ENCODE results near the gene SAFB2.
"Not testable (repeated sequence)": the region's sequence is repeated elsewhere in the genome, so short reads cannot be mapped to it uniquely, and the experiment has no call there.

SAFB2 gene

GRCh38 chr19:5632241-5632612, 9.7 kb upstream of the SAFB2 start:
- no peak for DNase-seq

GRCh38 chr19:5631567-5632240, 9.1 kb upstream of the SAFB2 start:
- no peak for DNase-seq

GRCh38 chr19:5628919-5629481, 6.4 kb upstream of the SAFB2 start:
- DNase-seq, result no peak

GRCh38 chr19:5628461-5628860, 5.9 kb upstream of the SAFB2 start:
- no peak for DNase-seq

- peak; percentile 67 for DNase-seq
Measured at GRCh38 chr19:5627395-5627904, 4.9 kb upstream of the SAFB2 start.

GRCh38 chr19:5625641-5626040, 3.1 kb upstream of the SAFB2 start:
- no peak for DNase-seq

GRCh38 chr19:5624741-5625278, 2.2 kb upstream of the SAFB2 start:
- no peak for DNase-seq

- peak; percentile 50 for DNase-seq
Measured at GRCh38 chr19:5624018-5624663, 1.6 kb upstream of the SAFB2 start.

- peak; percentile 60 for DNase-seq
Measured at GRCh38 chr19:5623397-5624017, 931 bp upstream of the SAFB2 start.

- no peak for DNase-seq
Measured at GRCh38 chr19:5621945-5622464, 571 bp downstream of the SAFB2 start.

- peak; percentile 7 for DNase-seq
Measured at GRCh38 chr19:5621311-5621944, 1.1 kb downstream of the SAFB2 start.

- no peak for DNase-seq
Measured at GRCh38 chr19:5619946-5620345, 2.6 kb downstream of the SAFB2 start.

GRCh38 chr19:5618591-5618990, 4.0 kb downstream of the SAFB2 start:
- DNase-seq, result no peak

- no peak for DNase-seq
Measured at GRCh38 chr19:5617080-5617479, 5.5 kb downstream of the SAFB2 start.

- DNase-seq, result no peak
Measured at GRCh38 chr19:5615756-5616327, 6.7 kb downstream of the SAFB2 start.

GRCh38 chr19:5612891-5613865, 9.4 kb downstream of the SAFB2 start:
- DNase-seq, result no peak

GRCh38 chr19:5609881-5610448, 12.6 kb downstream of the SAFB2 start:
- no peak for DNase-seq

- not testable (repeated sequence) for DNase-seq
Measured at GRCh38 chr19:5608766-5609165, 13.8 kb downstream of the SAFB2 start.

- DNase-seq, result no peak
Measured at GRCh38 chr19:5608291-5608690, 14.3 kb downstream of the SAFB2 start.

Data from eye (tissue), 1 donor.